HK-2 (cell line): ENCODE results near the gene RACGAP1.

Experiments used
- DNase-seq: peaks from one replicate; pipeline ENCODE4 v3.0.0-alpha.2; 2018; ENCODE audit not compliant: unreplicated experiment

Gene RACGAP1

GRCh38 chr12:50025187-50026059, at the start of gene RACGAP1:
Gene RACGAP1, minus strand, starts transcription at chr12:50025494. Its CDS starts 8,779 bp downstream, at chr12:50016715.
- DNase-seq, result peak; percentile 95

GRCh38 chr12:50073712-50074111, 48.4 kb upstream of the RACGAP1 start:
- no peak for DNase-seq

GRCh38 chr12:50073206-50073605, 47.9 kb upstream of the RACGAP1 start:
- DNase-seq, result no peak

- DNase-seq, result no peak
Observed at GRCh38 chr12:50072198-50072907, 47.1 kb upstream of the RACGAP1 start.

GRCh38 chr12:50070314-50071060, 45.2 kb upstream of the RACGAP1 start:
- DNase-seq, result peak; percentile 84

GRCh38 chr12:50069539-50069938, 44.2 kb upstream of the RACGAP1 start:
- DNase-seq, result no peak

- no peak for DNase-seq
Observed at GRCh38 chr12:50069069-50069468, 43.8 kb upstream of the RACGAP1 start.

GRCh38 chr12:50066402-50066801, 41.1 kb upstream of the RACGAP1 start:
- peak; percentile 64 for DNase-seq

- no peak for DNase-seq
Observed at GRCh38 chr12:50065726-50066310, 40.5 kb upstream of the RACGAP1 start.

- DNase-seq, result no peak
Observed at GRCh38 chr12:50062728-50063460, 37.6 kb upstream of the RACGAP1 start.

GRCh38 chr12:50061946-50062686, 36.8 kb upstream of the RACGAP1 start:
- no peak for DNase-seq

- no peak for DNase-seq
Observed at GRCh38 chr12:50061171-50061570, 35.9 kb upstream of the RACGAP1 start.

GRCh38 chr12:50060120-50060468, 34.8 kb upstream of the RACGAP1 start:
- DNase-seq, result no peak

GRCh38 chr12:50059440-50060119, 34.3 kb upstream of the RACGAP1 start:
- DNase-seq, result peak; percentile 69

GRCh38 chr12:50058743-50059312, 33.5 kb upstream of the RACGAP1 start:
- no peak for DNase-seq

GRCh38 chr12:50057896-50058670, 32.8 kb upstream of the RACGAP1 start:
- DNase-seq, result no peak

GRCh38 chr12:50057000-50057841, 31.9 kb upstream of the RACGAP1 start, which contains the start of gene ASIC1:
Gene ASIC1, plus strand, starts transcription at chr12:50057596. Its CDS starts 1,171 bp downstream, at chr12:50058767.
- DNase-seq, result peak; percentile 73

GRCh38 chr12:50056639-50056976, 31.3 kb upstream of the RACGAP1 start:
- DNase-seq, result no peak
